ENCODE data around the gene BLTP3A. TPM values are rescaled to one million over a fixed set of nuclear protein-coding genes. Genes with fewer than 3 reads are reported as not detected.
A peak's percentile ranks its signal among the peaks of the same experiment; 100 is the strongest.
"Not testable (repeated sequence)": the region's sequence is repeated elsewhere in the genome, so short reads cannot be mapped to it uniquely, and the experiment has no call there.

BLTP3A gene
- total and polyA plus RNA-seq, 2 of the 13 experiments (the other 11 are each of a cell fraction or from before 2014, with no cell fraction given): 22.1 to 24.0 TPM

DNA sequence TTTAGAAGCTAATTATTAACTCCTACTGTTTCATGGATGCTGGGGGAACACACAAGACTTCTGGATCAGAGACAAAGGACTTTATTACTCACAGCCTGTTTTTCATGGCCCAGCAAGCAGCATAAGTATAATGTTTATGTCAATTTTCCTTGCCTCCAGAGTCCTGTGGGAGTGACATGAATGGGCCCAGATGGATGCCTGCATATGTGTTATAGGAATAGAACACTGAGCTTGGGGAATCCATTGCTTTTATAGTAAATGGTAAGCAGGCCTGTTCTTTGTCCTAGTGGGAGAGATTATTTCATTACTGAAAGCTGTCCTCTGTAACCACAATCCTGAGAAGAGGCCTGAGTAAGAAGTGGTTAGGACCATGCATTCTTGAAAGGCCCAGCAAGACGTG lies 25.6 kb downstream of the BLTP3A start:
- H3K9me3 ChIP-seq (ENCODE audit: low read length): no peaks in the 10 kb centered on the region
- in situ Hi-C loops (cut with HindIII; ENCODE audit: extremely low pct_ligation_motif_present, low pct_unique_long_range_greater_than_20kb) (no loop called here), intact Hi-C loops (cut with micrococcal nuclease; ENCODE audit: unreplicated experiment) (no loop called here)
- H3K27me3 ChIP-seq (ENCODE audit: control insufficient read depth in 1 of 2, insufficient read depth in 2 of 2, low read length in 2 of 2): no peaks in the 10 kb centered on the region
- no peak overlapping the region for H3K4me3 ChIP-seq (replicated peaks in 1 of 3; ENCODE audit: insufficient read depth in 1 of 3, low read depth in 2 of 3, low read length in 3 of 3)
- DNase-seq (ENCODE audit: low spot score) (no peak), ATAC-seq (no peak), FAIRE-seq (no peak)
- no peak overlapping the region for H2AFZ ChIP-seq (ENCODE audit: low read length)
- H3K4me2 ChIP-seq (ENCODE audit: low read depth, low read length): no peak overlapping the region
- TF ChIP-seq, protein P1, sequence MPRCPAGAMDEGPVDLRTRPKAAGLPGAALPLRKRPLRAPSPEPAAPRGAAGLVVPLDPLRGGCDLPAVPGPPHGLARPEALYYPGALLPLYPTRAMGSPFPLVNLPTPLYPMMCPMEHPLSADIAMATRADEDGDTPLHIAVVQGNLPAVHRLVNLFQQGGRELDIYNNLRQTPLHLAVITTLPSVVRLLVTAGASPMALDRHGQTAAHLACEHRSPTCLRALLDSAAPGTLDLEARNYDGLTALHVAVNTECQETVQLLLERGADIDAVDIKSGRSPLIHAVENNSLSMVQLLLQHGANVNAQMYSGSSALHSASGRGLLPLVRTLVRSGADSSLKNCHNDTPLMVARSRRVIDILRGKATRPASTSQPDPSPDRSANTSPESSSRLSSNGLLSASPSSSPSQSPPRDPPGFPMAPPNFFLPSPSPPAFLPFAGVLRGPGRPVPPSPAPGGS (CRISPR knock-in tag; IDR thresholded peaks at IDR 0.05): no peak
- H3K9ac ChIP-seq (ENCODE audit: insufficient read depth, low read depth, low read length): no peak overlapping the region
- peaks cover 70% of the 10 kb centered on the region for H3K79me2 ChIP-seq (ENCODE audit: insufficient read depth, low read length)
- CTCF ChIA-PET (ENCODE audit: low intra/inter-chr PET ratio, low total read pairs): no interaction called here
- peak overlapping the region; percentile 8 for H3K27ac ChIP-seq (ENCODE audit: extremely low read length, insufficient read depth, low read length)
- POLR2A ChIA-PET: no interaction called here
- 82% methylated on average over 1 of the region's 1 CpG for WGBS (ENCODE audit: low lambda C conversion rate)
- no TSS peak for BruUV-seq (replicated peaks)
- H3K36me3 ChIP-seq (replicated peaks in 1 of 2; ENCODE audit: control insufficient read depth in 1 of 2, insufficient read depth in 2 of 2, low read length in 2 of 2): peaks cover 10 to 13% of the 10 kb centered on the region in 2 experiments
- H3K4me1 ChIP-seq (ENCODE audit: insufficient read depth, low read length): peaks cover 18% of the 10 kb centered on the region; the same call in 1 of the 2 replicates
- peaks cover 14% of the 10 kb centered on the region for H4K20me1 ChIP-seq (ENCODE audit: insufficient read depth, low read length)

DNA sequence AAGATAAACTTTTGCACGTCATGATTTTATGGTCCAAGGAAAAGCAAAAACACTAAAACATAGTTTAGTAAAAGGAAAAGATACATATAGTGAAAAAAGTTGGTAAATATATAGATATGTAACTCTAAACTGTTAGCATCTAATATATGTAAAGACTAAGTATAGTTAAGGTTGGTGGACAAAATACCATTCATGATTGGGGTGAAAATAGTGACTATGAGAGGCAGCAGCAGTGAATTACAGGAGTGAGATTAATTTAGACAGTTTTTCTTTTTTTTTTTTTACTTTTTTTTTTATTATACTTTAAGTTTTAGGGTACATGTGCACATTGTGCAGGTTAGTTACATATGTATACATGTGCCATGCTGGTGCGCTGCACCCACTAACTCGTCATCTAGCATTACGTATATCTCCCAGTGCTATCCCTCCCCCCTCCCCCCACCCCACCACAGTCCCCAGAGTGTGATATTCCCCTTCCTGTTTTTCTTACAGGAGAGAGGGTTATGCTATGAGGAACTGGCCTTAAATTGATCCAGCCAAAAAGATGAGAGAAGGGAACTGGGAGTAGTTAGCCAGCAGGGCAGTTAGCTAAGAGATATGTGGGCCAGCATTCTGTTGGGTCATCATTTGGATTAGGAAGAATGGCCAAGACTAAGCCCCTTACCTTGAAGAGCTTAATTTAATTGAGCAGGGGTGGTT lies 27.1 kb downstream of the BLTP3A start:
- peaks cover 56% of the 10 kb centered on the region for H3K79me2 ChIP-seq (ENCODE audit: insufficient read depth, low read length)
- H3K27ac ChIP-seq (ENCODE audit: extremely low read length, insufficient read depth, low read length); intact Hi-C loops (cut with micrococcal nuclease; ENCODE audit: unreplicated experiment); in situ Hi-C loops (cut with HindIII; ENCODE audit: extremely low pct_ligation_motif_present, low pct_unique_long_range_greater_than_20kb); H3K9me3 ChIP-seq (ENCODE audit: low read length); H4K20me1 ChIP-seq (ENCODE audit: insufficient read depth, low read length); H3K27me3 ChIP-seq (ENCODE audit: control insufficient read depth in 1 of 2, insufficient read depth in 2 of 2, low read length in 2 of 2); ATAC-seq; CTCF ChIA-PET (ENCODE audit: low intra/inter-chr PET ratio, low total read pairs); H3K9ac ChIP-seq (ENCODE audit: insufficient read depth, low read depth, low read length); H3K4me3 ChIP-seq (replicated peaks in 1 of 3; ENCODE audit: insufficient read depth in 1 of 3, low read depth in 2 of 3, low read length in 3 of 3); DNase-seq (ENCODE audit: low spot score); H3K4me2 ChIP-seq (ENCODE audit: low read depth, low read length); H2AFZ ChIP-seq (ENCODE audit: low read length); BruUV-seq (replicated peaks); POLR2A ChIA-PET; FAIRE-seq: not testable (repeated sequence)
- WGBS (ENCODE audit: low lambda C conversion rate): 95% methylated on average over 4 of the region's 4 CpGs
- H3K4me1 ChIP-seq (ENCODE audit: insufficient read depth, low read length): peaks cover 18% of the 10 kb centered on the region; the same call in 1 of the 2 replicates
- peaks cover 21 to 29% of the 10 kb centered on the region in 2 experiments for H3K36me3 ChIP-seq (replicated peaks in 1 of 2; ENCODE audit: control insufficient read depth in 1 of 2, insufficient read depth in 2 of 2, low read length in 2 of 2)

Data from HepG2 (cell line).